Liver (tissue), 9 donors: Measurements from ENCODE around the gene GNG7. TPM values are rescaled to one million over a fixed set of nuclear protein-coding genes. Genes with fewer than 3 reads are reported as not detected.

Experiments used
- DNase-seq: peaks from one replicate; pipeline ENCODE4 v3.0.0-alpha.2; 2017; ENCODE audit warnings: low spot score
- H3K27ac ChIP-seq, 2 donors: one replicate each; pipeline ENCODE4 v1.7.0; 2013; ENCODE audit warnings: inconsistent platforms in 2 of 2, low read length in 2 of 2, control low read depth in 1 of 2, low read depth in 1 of 2, mild to moderate bottlenecking in 1 of 2
- H3K27me3 ChIP-seq, 4 donors: one replicate each; pipeline versions ENCODE4 v1.6.1 to v1.7.0; 2013; ENCODE audit warnings: low read length in 3 of 4, inconsistent platforms in 1 of 4, mild to moderate bottlenecking in 1 of 4, moderate library complexity in 1 of 4; ENCODE audit not compliant: control insufficient read depth in 4 of 4, insufficient read depth in 4 of 4
- H3K36me3 ChIP-seq, 4 donors: one replicate each; pipeline versions ENCODE4 v1.6.1 to v1.7.0; 2013; ENCODE audit warnings: low read length in 3 of 4, mild to moderate bottlenecking in 3 of 4, low read depth in 1 of 4, moderate library complexity in 1 of 4; ENCODE audit not compliant: control insufficient read depth in 4 of 4, insufficient read depth in 3 of 4
- H3K4me1 ChIP-seq, 4 donors: one replicate each; pipeline versions ENCODE4 v1.6.1 to v1.7.0; 2013; ENCODE audit warnings: low read length in 3 of 4, mild to moderate bottlenecking in 3 of 4, moderate library complexity in 1 of 4; ENCODE audit not compliant: control insufficient read depth in 4 of 4, insufficient read depth in 4 of 4
- H3K4me3 ChIP-seq, 3 donors: one replicate each; pipeline versions ENCODE4 v1.6.1 to v1.7.0; 2013; ENCODE audit warnings: low read length in 3 of 3, control low read depth in 1 of 3, low read depth in 1 of 3, mild to moderate bottlenecking in 1 of 3
- H3K9ac ChIP-seq, 2 donors: one replicate each; pipeline ENCODE4 v1.7.0; 2013; ENCODE audit warnings: low read length in 2 of 2, mild to moderate bottlenecking in 2 of 2, moderate library complexity in 2 of 2, control low read depth in 1 of 2, low read depth in 1 of 2
- H3K9me3 ChIP-seq, 4 donors: one replicate each; pipeline versions ENCODE4 v1.6.1 to v1.7.0; 2013; ENCODE audit warnings: low read length in 3 of 4; ENCODE audit not compliant: control insufficient read depth in 4 of 4
- ATF3 ChIP-seq: IDR thresholded peaks from 2 replicates; pipeline ENCODE4 v1.6.1; 2016; ENCODE audit warnings: antibody characterized with exemption
- EGR1 ChIP-seq, 2 donors: IDR thresholded peaks; 2 replicates each; pipeline ENCODE4 v1.6.1; 2016 to 2018; ENCODE audit warnings: antibody characterized with exemption in 2 of 2, low read depth in 2 of 2
- FOXA1 ChIP-seq: IDR thresholded peaks from 2 replicates; pipeline ENCODE4 v1.6.1; 2016; ENCODE audit warnings: antibody characterized with exemption
- FOXA2 ChIP-seq: IDR thresholded peaks from 2 replicates; pipeline ENCODE4 v1.6.1; 2016; ENCODE audit warnings: antibody characterized with exemption
- GABPA ChIP-seq, 2 donors: IDR thresholded peaks in 1 of 2; conservative IDR thresholded peaks in 1 of 2; 2 replicates each; pipeline ENCODE4 v1.6.1; 2016; ENCODE audit warnings: antibody characterized with exemption in 2 of 2, mild to moderate bottlenecking in 1 of 2, moderate library complexity in 1 of 2
- HNF4A ChIP-seq, 2 donors: conservative IDR thresholded peaks; 2 replicates each; pipeline ENCODE4 v1.6.1; 2016; ENCODE audit warnings: antibody characterized with exemption in 2 of 2, mild to moderate bottlenecking in 2 of 2
- HNF4G ChIP-seq: IDR thresholded peaks from 2 replicates; pipeline ENCODE4 v1.6.1; 2016; ENCODE audit warnings: antibody characterized with exemption
- JUND ChIP-seq, 2 donors: IDR thresholded peaks; 2 replicates each; pipeline ENCODE4 v1.6.1; 2016; ENCODE audit warnings: antibody characterized with exemption in 2 of 2
- NR2F2 ChIP-seq: IDR thresholded peaks from 2 replicates; pipeline ENCODE4 v1.6.1; 2016; ENCODE audit warnings: antibody characterized with exemption
- RAD21 ChIP-seq, 2 donors: IDR thresholded peaks; 2 replicates each; pipeline ENCODE4 v1.6.1; 2016; ENCODE audit warnings: antibody characterized with exemption in 2 of 2, mild to moderate bottlenecking in 2 of 2
- REST ChIP-seq: IDR thresholded peaks from 2 replicates; pipeline ENCODE4 v1.6.1; 2016; ENCODE audit warnings: antibody characterized with exemption, mild to moderate bottlenecking
- RXRA ChIP-seq, 2 donors: IDR thresholded peaks; 2 replicates each; pipeline ENCODE4 v1.6.1; 2017 to 2018; ENCODE audit warnings: antibody characterized with exemption in 2 of 2, mild to moderate bottlenecking in 1 of 2
- SP1 ChIP-seq: IDR thresholded peaks from 2 replicates; pipeline ENCODE4 v1.6.1; 2018; ENCODE audit warnings: antibody characterized with exemption, mild to moderate bottlenecking
- TAF1 ChIP-seq: conservative IDR thresholded peaks from 2 replicates; pipeline ENCODE4 v1.6.1; 2016; ENCODE audit warnings: antibody characterized with exemption, mild to moderate bottlenecking
- YY1 ChIP-seq: IDR thresholded peaks from 2 replicates; pipeline ENCODE4 v1.6.1; 2016; ENCODE audit warnings: antibody characterized with exemption, mild to moderate bottlenecking
- WGBS: extraction: QIAGEN DNeasy Blood & Tissue Kit; methylation state at CpG from one replicate; pipeline ENCODE4 v1.1.7; 2013; 5-methylcytosine and 5-hydroxymethylcytosine counted together
- polyA plus RNA-seq, 2 donors: library from polyadenylated mRNA; stranded (reverse) in 1 of 2; unstranded in 1 of 2; fragments of 200-250 nt in 1 of 2; fragments of >200 nt in 1 of 2; fragmentation: Nextera tagmentation in 1 of 2; extraction: Ambion mirVana in 1 of 2; gene quantifications; one replicate each; pipeline versions ENCODE4 v1.2.1 to v1.2.3, GENCODE V29; 2013 to 2015
- total RNA-seq, 2 donors: library from RNA; depleted of rRNA; stranded (reverse); fragments of >200 nt; gene quantifications; one replicate each; pipeline ENCODE4 v1.2.3, GENCODE V29; 2014
- TF ChIP-seq, protein P1 (sequence below): fragments of 150-350 bp; IDR thresholded peaks from 2 replicates; pipeline ENCODE4 v1.5.1; 2017; ENCODE audit warnings: improper control_type of control experiment, low read depth, low read length; ENCODE audit not compliant: missing input control
- TF ChIP-seq, protein P2 (sequence below): IDR thresholded peaks from 2 replicates; pipeline ENCODE4 v1.6.1; 2016; ENCODE audit warnings: antibody characterized with exemption
- TF ChIP-seq, protein P3 (sequence below): IDR thresholded peaks from 2 replicates; pipeline ENCODE4 v1.6.1; 2016; ENCODE audit warnings: antibody characterized with exemption
- donor health status: healthy.
- donor health status: healthy.
- donor health status: healthy.
- donor health status: healthy.
- donor health status: healthy.

The GNG7 gene
- total and polyA plus RNA-seq, 4 donors: 0.75 to 1.9 (median 1.1) TPM

GRCh38 chr19:2690856-2691255 is 11.6 kb downstream of the GNG7 start (continued):
- TF ChIP-seq GABPA (IDR thresholded peaks at IDR 0.05 in 1 of 2, conservative IDR thresholded peaks at IDR 0.05 in 1 of 2) (no peak), HNF4A (conservative IDR thresholded peaks at IDR 0.05) (no peak), HNF4G (no peak)
- TF ChIP-seq, protein P1, sequence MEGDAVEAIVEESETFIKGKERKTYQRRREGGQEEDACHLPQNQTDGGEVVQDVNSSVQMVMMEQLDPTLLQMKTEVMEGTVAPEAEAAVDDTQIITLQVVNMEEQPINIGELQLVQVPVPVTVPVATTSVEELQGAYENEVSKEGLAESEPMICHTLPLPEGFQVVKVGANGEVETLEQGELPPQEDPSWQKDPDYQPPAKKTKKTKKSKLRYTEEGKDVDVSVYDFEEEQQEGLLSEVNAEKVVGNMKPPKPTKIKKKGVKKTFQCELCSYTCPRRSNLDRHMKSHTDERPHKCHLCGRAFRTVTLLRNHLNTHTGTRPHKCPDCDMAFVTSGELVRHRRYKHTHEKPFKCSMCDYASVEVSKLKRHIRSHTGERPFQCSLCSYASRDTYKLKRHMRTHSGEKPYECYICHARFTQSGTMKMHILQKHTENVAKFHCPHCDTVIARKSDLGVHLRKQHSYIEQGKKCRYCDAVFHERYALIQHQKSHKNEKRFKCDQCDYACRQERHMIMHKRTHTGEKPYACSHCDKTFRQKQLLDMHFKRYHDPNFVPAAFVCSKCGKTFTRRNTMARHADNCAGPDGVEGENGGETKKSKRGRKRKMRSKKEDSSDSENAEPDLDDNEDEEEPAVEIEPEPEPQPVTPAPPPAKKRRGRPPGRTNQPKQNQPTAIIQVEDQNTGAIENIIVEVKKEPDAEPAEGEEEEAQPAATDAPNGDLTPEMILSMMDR: no peak

DNA sequence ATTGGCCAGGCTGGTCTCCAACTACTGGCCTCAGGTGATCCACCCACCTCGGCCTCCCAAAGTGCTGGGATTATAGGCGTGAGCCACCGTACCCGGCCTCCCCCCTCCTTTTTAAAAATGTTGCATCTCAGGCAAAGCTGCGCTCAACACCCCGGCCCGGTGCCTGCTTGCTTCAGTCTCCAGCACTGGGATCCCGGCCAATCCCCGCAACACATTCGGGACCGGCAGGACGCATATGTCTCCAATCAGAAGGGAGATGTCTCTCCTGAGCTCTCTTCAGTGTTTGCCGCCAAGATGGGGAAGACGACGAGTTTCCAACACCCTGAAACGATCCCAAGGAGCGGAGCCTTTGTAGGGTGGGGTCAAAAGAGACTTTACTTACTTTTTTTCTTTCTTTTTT is 16.1 kb downstream of the GNG7 start:
- WGBS: 95% methylated on average over 17 of the region's 17 CpGs
- DNase-seq: no peak
- Histone ChIP-seq H3K4me1 (no peaks in the 10 kb centered on the region), H3K9me3 (no peaks in the 10 kb centered on the region), H3K27ac (no peak overlapping the region), H3K27me3 (no peaks in the 10 kb centered on the region), H3K9ac (no peak overlapping the region), H3K36me3 (no peaks in the 10 kb centered on the region), H3K4me3 (no peak overlapping the region)
- TF ChIP-seq RAD21 (IDR thresholded peaks at IDR 0.05) (no peak), YY1 (no peak), ATF3 (no peak), GABPA (IDR thresholded peaks at IDR 0.05 in 1 of 2, conservative IDR thresholded peaks at IDR 0.05 in 1 of 2) (no peak), FOXA2 (no peak), TAF1 (no peak), FOXA1 (no peak), NR2F2 (no peak), HNF4A (conservative IDR thresholded peaks at IDR 0.05) (no peak), RXRA (IDR thresholded peaks at IDR 0.05) (no peak), REST (no peak), HNF4G (no peak), JUND (IDR thresholded peaks at IDR 0.05) (no peak), EGR1 (IDR thresholded peaks at IDR 0.05; ENCODE audit: low read depth in 2 of 2) (no peak), SP1 (no peak)
- TF ChIP-seq, protein P2, sequence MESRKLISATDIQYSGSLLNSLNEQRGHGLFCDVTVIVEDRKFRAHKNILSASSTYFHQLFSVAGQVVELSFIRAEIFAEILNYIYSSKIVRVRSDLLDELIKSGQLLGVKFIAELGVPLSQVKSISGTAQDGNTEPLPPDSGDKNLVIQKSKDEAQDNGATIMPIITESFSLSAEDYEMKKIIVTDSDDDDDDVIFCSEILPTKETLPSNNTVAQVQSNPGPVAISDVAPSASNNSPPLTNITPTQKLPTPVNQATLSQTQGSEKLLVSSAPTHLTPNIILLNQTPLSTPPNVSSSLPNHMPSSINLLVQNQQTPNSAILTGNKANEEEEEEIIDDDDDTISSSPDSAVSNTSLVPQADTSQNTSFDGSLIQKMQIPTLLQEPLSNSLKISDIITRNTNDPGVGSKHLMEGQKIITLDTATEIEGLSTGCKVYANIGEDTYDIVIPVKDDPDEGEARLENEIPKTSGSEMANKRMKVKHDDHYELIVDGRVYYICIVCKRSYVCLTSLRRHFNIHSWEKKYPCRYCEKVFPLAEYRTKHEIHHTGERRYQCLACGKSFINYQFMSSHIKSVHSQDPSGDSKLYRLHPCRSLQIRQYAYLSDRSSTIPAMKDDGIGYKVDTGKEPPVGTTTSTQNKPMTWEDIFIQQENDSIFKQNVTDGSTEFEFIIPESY: no peak
- TF ChIP-seq, protein P3, sequence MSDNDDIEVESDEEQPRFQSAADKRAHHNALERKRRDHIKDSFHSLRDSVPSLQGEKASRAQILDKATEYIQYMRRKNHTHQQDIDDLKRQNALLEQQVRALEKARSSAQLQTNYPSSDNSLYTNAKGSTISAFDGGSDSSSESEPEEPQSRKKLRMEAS: no peak
- TF ChIP-seq, protein P1: no peak
